Motor neuron (in vitro differentiated cells): ENCODE measurements around the gene C17orf107. TPM values are rescaled to one million over a fixed set of nuclear protein-coding genes. Genes with fewer than 3 reads are reported as not detected.

Source experiments
- ATAC-seq, 8 experiments: fragments of 200-7000 bp; cut with Tn5 transposase; replicated peaks in 6 of 8; 2 replicates each; pipeline ENCODE4 v1.8.0; 2021; ENCODE audit warnings: mild to moderate bottlenecking in 8 of 8, moderate library complexity in 8 of 8
- H3K27ac ChIP-seq, 2 donors: fragments of 250-450 bp; sonication (Bioruptor Pico); 2 replicates each; pipeline ENCODE4 v1.9.0; 2021; ENCODE audit warnings: antibody characterized with exemption in 2 of 2, mild to moderate bottlenecking in 2 of 2, moderate library complexity in 1 of 2
- H3K4me1 ChIP-seq, 2 donors: fragments of 250-450 bp; sonication (Bioruptor Pico); replicated peaks in 1 of 2; 2 replicates each; pipeline ENCODE4 v1.6.1; 2021; ENCODE audit warnings: antibody characterized with exemption in 2 of 2, mild to moderate bottlenecking in 2 of 2, moderate library complexity in 1 of 2
- H3K4me3 ChIP-seq, 5 donors: fragments of 250-450 bp; sonication (Bioruptor Pico); 2 replicates each; pipeline ENCODE4 v1.9.0; 2021; ENCODE audit warnings: antibody characterized with exemption in 5 of 5, mild to moderate bottlenecking in 5 of 5, moderate library complexity in 4 of 5
- WGBS, 10 experiments: fragments of 450-650 bp; shearing (Covaris generic); methylation state at CpG; one replicate each; pipeline ENCODE4 v1.0.0; 2022; 5-methylcytosine and 5-hydroxymethylcytosine counted together
- in situ Hi-C, 9 experiments: fragments of 400-800 bp; cut with MboI; loops; one replicate each; pipeline ENCODE4 v1.15.0; 2021; ENCODE audit warnings: low sequenced_read_pairs in 9 of 9, low pct_unique_long_range_greater_than_20kb in 2 of 9; ENCODE audit not compliant: unreplicated experiment in 9 of 9
- total RNA-seq, 8 experiments: library from RNA; unstranded; fragments of 300-600 nt; gene quantifications; 2 replicates each; pipeline versions ENCODE4 v1.2.3 to v1.2.4, GENCODE V29; 2022

Gene C17orf107
- total RNA-seq, 8 experiments from 2014 or later, result 0.36 to 21.3 (median 3.4) TPM

- peak overlapping the region; percentile 63 to 94 (median 90) for H3K4me3 ChIP-seq
- in situ Hi-C loops, result loop anchor here in 1 of 9 experiments (25.0 kb wide), 1 partner anchor 113 kb away; no protein-coding TSS in a partner anchor
- ATAC-seq, result peak; percentile 13 to 54 (median 30)
- peaks cover 31 to 32% of the 10 kb centered on the region in 2 donors for H3K4me1 ChIP-seq
- peak overlapping the region; percentile 94 to 95 for H3K27ac ChIP-seq
- no CpG with 5 or more reads among the region's 75 CpGs for WGBS, 10 experiments
Measured at GRCh38 chr17:4949321-4950074, 50.2 kb downstream of the C17orf107 start.

- Histone ChIP-seq H3K27ac (peak overlapping the region; percentile 94 to 95), H3K4me1 (peaks cover 31 to 32% of the 10 kb centered on the region in 2 donors), H3K4me3 (peak overlapping the region; percentile 63 to 94 (median 90))
- WGBS, 10 experiments, result 11 to 100% (median 24%) methylated on average over 2 to 18 of the region's 52 CpGs; no CpG with 5 or more reads in 5 of the 10 experiments
- in situ Hi-C loops, result loop anchor here in 1 of 9 experiments (25.0 kb wide), 1 partner anchor 112 kb away; no protein-coding TSS in a partner anchor
- ATAC-seq, result peak; percentile 7 to 54 (median 29)
Measured at GRCh38 chr17:4950075-4950745, 50.9 kb downstream of the C17orf107 start.

- no peak for ATAC-seq
- peaks cover 27 to 31% of the 10 kb centered on the region in 2 donors for H3K4me1 ChIP-seq
- in situ Hi-C loops, result loop anchor here in 1 of 9 experiments (25.0 kb wide), 1 partner anchor 112 kb away; no protein-coding TSS in a partner anchor
- peak within 1 kb of the TSS; percentile 63 to 94 (median 90) for H3K4me3 ChIP-seq
- WGBS, 10 experiments, result 0 to 50% (median 20%) methylated on average over 1 to 2 of the region's 7 CpGs; no CpG with 5 or more reads in 7 of the 10 experiments
- H3K27ac ChIP-seq, result peak within 1 kb of the TSS; percentile 94 to 95
Measured at GRCh38 chr17:4950746-4951204, 51.4 kb downstream of the C17orf107 start, which contains the start of gene ENO3. Gene ENO3, plus strand, starts transcription at chr17:4951119. Its CDS starts 711 bp downstream, at chr17:4951830.

- H3K4me1 ChIP-seq, result peaks cover 24 to 29% of the 10 kb centered on the region in 2 donors
- peak overlapping the region in 2 of 5 donors; percentile 86 to 90 for H3K4me3 ChIP-seq
- H3K27ac ChIP-seq, result peak overlapping the region; percentile 94 to 95
- in situ Hi-C loops, result loop anchor here in 1 of 9 experiments (25.0 kb wide), 1 partner anchor 111 kb away; no protein-coding TSS in a partner anchor
- no peak for ATAC-seq
- no CpG with 5 or more reads among the region's 3 CpGs for WGBS, 10 experiments
Measured at GRCh38 chr17:4951486-4951885, 52.1 kb downstream of the C17orf107 start.

Other genes starting within 250 kb of the C17orf107 start
- 10 to 100 TPM; 23.2 to 52.6 (median 42.7) TPM for gene PELP1, start 195.4 kb upstream of the C17orf107 start, total RNA-seq
- gene ARRB2, start 188.9 kb upstream of the C17orf107 start, total RNA-seq, result 10 to 100 TPM in 7 of 8 experiments, 1 to 10 TPM in 1; 7.0 to 37.9 (median 27.5) TPM
- 10 to 100 TPM; 16.4 to 38.7 (median 22.3) TPM for gene MED11, start 168.1 kb upstream of the C17orf107 start, total RNA-seq
- 1 to 10 TPM in 1 of 8 experiments, under 1 TPM in 6, not detected in 1; 0.14 to 1.1 (median 0.51) TPM for gene ZMYND15, start 159.7 kb upstream of the C17orf107 start, total RNA-seq
- gene CXCL16, start 159.6 kb upstream of the C17orf107 start, total RNA-seq, result 10 to 100 TPM in 2 of 8 experiments, 1 to 10 TPM in 3, under 1 TPM in 3; 0.46 to 10.8 (median 3.8) TPM
- gene TM4SF5, start 127.7 kb upstream of the C17orf107 start, total RNA-seq, result not detected
- 1 to 10 TPM in 4 of 8 experiments, under 1 TPM in 2, not detected in 2; 0.27 to 4.3 (median 1.5) TPM for gene VMO1, start 113.2 kb upstream of the C17orf107 start, total RNA-seq
- under 1 TPM in 3 of 8 experiments, not detected in 5; 0.27 to 0.71 (median 0.65) TPM for gene GLTPD2, start 110.6 kb upstream of the C17orf107 start, total RNA-seq
- gene PSMB6, start 103.4 kb upstream of the C17orf107 start, total RNA-seq, result 100 to 1,000 TPM; 112 to 215 (median 160) TPM
- 10 to 100 TPM in 4 of 8 experiments, 1 to 10 TPM in 4; 4.3 to 28.6 (median 11.4) TPM for gene PLD2, start 92.4 kb upstream of the C17orf107 start, total RNA-seq
- gene MINK1, start 66.2 kb upstream of the C17orf107 start, total RNA-seq, result 10 to 100 TPM; 15.1 to 44.9 (median 22.2) TPM
- 1 to 10 TPM in 3 of 8 experiments, under 1 TPM in 5; 0.21 to 2.3 (median 0.57) TPM for gene CHRNE, start 3.6 kb downstream of the C17orf107 start, total RNA-seq
- gene GP1BA, start 32.7 kb downstream of the C17orf107 start, total RNA-seq, result 1 to 10 TPM in 4 of 8 experiments, under 1 TPM in 4; 0.58 to 3.5 (median 0.94) TPM
- gene SLC25A11, start 40.5 kb downstream of the C17orf107 start, total RNA-seq, result 100 to 1,000 TPM in 1 of 8 experiments, 10 to 100 TPM in 7; 36.1 to 100 (median 51.0) TPM
- 100 to 1,000 TPM in 3 of 8 experiments, 10 to 100 TPM in 5; 74.1 to 109 (median 89.5) TPM for gene RNF167, start 40.7 kb downstream of the C17orf107 start, total RNA-seq
- gene PFN1, start 49.0 kb downstream of the C17orf107 start, total RNA-seq, result 100 to 1,000 TPM; 143 to 541 (median 257) TPM
- gene ENO3, start 51.6 kb downstream of the C17orf107 start, total RNA-seq, result 10 to 100 TPM in 6 of 8 experiments, 1 to 10 TPM in 2; 5.4 to 36.5 (median 14.9) TPM
- gene SPAG7, start 68.3 kb downstream of the C17orf107 start, total RNA-seq, result 100 to 1,000 TPM in 1 of 8 experiments, 10 to 100 TPM in 7; 62.9 to 128 (median 87.9) TPM
- gene CAMTA2, start 88.1 kb downstream of the C17orf107 start, total RNA-seq, result 10 to 100 TPM in 4 of 8 experiments, 1 to 10 TPM in 4; 6.2 to 36.9 (median 10.6) TPM
- gene INCA1, start 98.0 kb downstream of the C17orf107 start, total RNA-seq, result 1 to 10 TPM in 3 of 8 experiments, under 1 TPM in 5; 0.54 to 2.4 (median 0.78) TPM
- 10 to 100 TPM in 4 of 8 experiments, 1 to 10 TPM in 4; 3.9 to 76.4 (median 16.4) TPM for gene KIF1C, start 98.4 kb downstream of the C17orf107 start, total RNA-seq
- gene SLC52A1, start 135.9 kb downstream of the C17orf107 start, total RNA-seq, result 1 to 10 TPM in 1 of 8 experiments, under 1 TPM in 7; 0.05 to 1.6 (median 0.38) TPM
- gene ZFP3, start 178.9 kb downstream of the C17orf107 start, total RNA-seq, result 1 to 10 TPM in 5 of 8 experiments, under 1 TPM in 3; 0.22 to 8.5 (median 1.6) TPM
- 10 to 100 TPM in 7 of 8 experiments, 1 to 10 TPM in 1; 6.0 to 22.3 (median 16.1) TPM for gene ZNF232, start 212.3 kb downstream of the C17orf107 start, total RNA-seq
- under 1 TPM; 0.17 to 1.00 (median 0.47) TPM for gene USP6, start 216.5 kb downstream of the C17orf107 start, total RNA-seq